C4-2B (cell line): Measurements from ENCODE around the gene IL4.

Source experiments
- CTCF ChIP-seq: fragments of 450-650 bp; conservative IDR thresholded peaks from 2 replicates; pipeline ENCODE4 v1.5.1; 2017; ENCODE audit warnings: mild to moderate bottlenecking
- ZFX ChIP-seq: fragments of 450-650 bp; IDR thresholded peaks from 2 replicates; pipeline ENCODE4 v1.6.1; 2017

- TF ChIP-seq CTCF, result no peak
- no peak for TF ChIP-seq ZFX
Measured at GRCh38 chr5:132725745-132726144, 52.0 kb downstream of the IL4 start.
